ENCODE data around the gene CPM. TPM values are rescaled to one million over a fixed set of nuclear protein-coding genes. Genes with fewer than 3 reads are reported as not detected.

The CPM gene
- total and polyA plus RNA-seq, 10 of the 15 experiments (the other 5 are each of a cell fraction or from before 2014, with no cell fraction given) = 0.06 to 1.7 (median 0.41) TPM

- in situ Hi-C loops (cut with MboI) (no loop called here), intact Hi-C loops (cut with micrococcal nuclease; ENCODE audit: unreplicated experiment) (no loop called here)
- Histone ChIP-seq H3K4me1 (ENCODE audit: control insufficient read depth, insufficient read depth, low read length) (no peaks in the 10 kb centered on the region), H3K4me2 (ENCODE audit: control insufficient read depth, insufficient read depth) (no peak overlapping the region), H2AFZ (ENCODE audit: control insufficient read depth, low read depth, low read length) (no peak overlapping the region), H3K36me3 (ENCODE audit: control insufficient read depth in 2 of 2, insufficient read depth in 2 of 2, low read length in 1 of 2) (no peaks in the 10 kb centered on the region), H3K27me3 (replicated peaks in 1 of 2; ENCODE audit: control insufficient read depth in 2 of 2, insufficient read depth in 2 of 2, low read length in 1 of 2) (no peaks in the 10 kb centered on the region), H3K27ac (ENCODE audit: control insufficient read depth, insufficient read depth) (no peak overlapping the region), H3K9me3 (replicated peaks; ENCODE audit: control insufficient read depth, insufficient read depth, low read length) (no peaks in the 10 kb centered on the region), H3K79me2 (ENCODE audit: control insufficient read depth, insufficient read depth, low read length) (no peaks in the 10 kb centered on the region), H3K9ac (ENCODE audit: control insufficient read depth, insufficient read depth, low read length) (no peak overlapping the region), H4K20me1 (ENCODE audit: control insufficient read depth, insufficient read depth) (no peaks in the 10 kb centered on the region), H3K4me3 (no peak overlapping the region)
- CTCF ChIA-PET = interaction anchor here (1.1 to 2.4 kb wide), 2 partner anchors 11 to 15 kb away, joined by 3 to 8 read pairs; no protein-coding TSS in a partner anchor
- WGBS (ENCODE audit: insufficient coverage, insufficient replicate concordance, low lambda C conversion rate, missing lambda C conversion rate) = 87% methylated on average over 2 of the region's 2 CpGs
- no peak for ATAC-seq
- no peak for DNase-seq (ENCODE audit: low read depth, low spot score)
- SMC1A ChIA-PET (ENCODE audit: uncharacterized antibody, unreplicated experiment) = interaction anchor here (0.6 to 1.3 kb wide), 2 partner anchors 871 to 1831 kb away, joined by 3 read pairs; no protein-coding TSS in a partner anchor
- FAIRE-seq = no peak
- BruUV-seq (replicated peaks) = no TSS peak
- RAD21 ChIA-PET (ENCODE audit: unreplicated experiment) = no interaction called here
- TF ChIP-seq PAX8 (IDR thresholded peaks at IDR 0.05) (no peak), ZBTB33 (IDR thresholded peaks at IDR 0.05) (no peak), STAT3 (IDR thresholded peaks at IDR 0.05; ENCODE audit: low read depth, low read length) (no peak), SMAD1 (IDR thresholded peaks at IDR 0.05; ENCODE audit: low read depth, partially characterized antibody) (no peak), CTCF (IDR thresholded peaks at IDR 0.05 in 2 of 3, conservative IDR thresholded peaks at IDR 0.05 in 1 of 3; ENCODE audit: control insufficient read depth in 2 of 3, extremely low read depth in 1 of 3, insufficient read depth in 1 of 3, low read depth in 3 of 3, low read length in 3 of 3) (peak in 1 of 3 experiments; percentile 13; a peak in 1 of 6 replicates)
- POLR2A ChIA-PET = interaction anchor here (0.8 kb wide), 1 partner anchor 173 kb away, joined by 3 read pairs; no protein-coding TSS in a partner anchor
Measured at GRCh38 chr12:68912916-68913315, 20.1 kb downstream of the CPM start.

Measured in GM12878 (cell line).